ENCODE results near the gene CRACDL. TPM values are rescaled to one million over a fixed set of nuclear protein-coding genes. Genes with fewer than 3 reads are reported as not detected.

Gene CRACDL
- total and polyA plus RNA-seq, 4 donors: 0.67 to 7.5 (median 6.2) TPM

DNA sequence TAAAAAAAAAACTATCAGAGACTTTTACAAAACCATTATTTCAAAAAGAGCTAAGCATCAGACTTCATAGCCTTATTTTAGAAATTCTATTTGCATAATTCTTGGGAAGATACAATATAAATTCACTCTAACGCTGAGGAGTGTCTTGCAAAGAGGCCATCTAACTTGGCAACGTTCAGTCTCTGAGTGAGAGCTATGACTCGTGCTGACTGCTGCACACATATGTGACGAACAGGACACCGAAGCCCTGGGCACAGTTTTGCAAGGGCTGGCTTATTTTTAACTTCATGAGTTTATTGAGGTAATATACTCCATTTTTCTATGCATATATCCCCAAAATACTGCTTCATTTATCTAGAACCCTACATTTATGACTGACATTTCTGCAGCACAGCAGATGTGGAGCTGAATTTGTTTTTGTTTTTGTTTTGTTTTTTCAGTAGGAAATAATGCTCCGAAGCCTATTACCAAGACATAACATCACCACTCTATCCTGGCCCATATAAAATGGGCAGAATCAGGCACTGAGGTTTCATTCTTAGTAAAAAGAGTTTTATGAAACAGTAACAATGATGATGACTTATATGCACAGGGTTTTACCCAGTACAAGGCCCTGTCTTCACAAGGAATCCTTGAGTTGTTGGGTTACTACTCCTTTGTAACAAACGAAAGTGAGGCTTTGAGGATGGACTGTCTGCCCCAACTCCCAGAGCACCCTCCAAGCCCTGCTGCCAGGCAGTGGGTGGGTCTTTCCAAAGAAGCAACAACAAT is 68.3 kb downstream of the CRACDL start:
- Histone ChIP-seq H3K4me1 (ENCODE audit: control insufficient read depth in 1 of 2, insufficient read depth in 2 of 2, low read length in 2 of 2) (no peaks in the 10 kb centered on the region), H3K4me3 (ENCODE audit: low read length in 2 of 2) (no peak overlapping the region), H3K27me3 (ENCODE audit: control insufficient read depth in 1 of 2, insufficient read depth in 2 of 2, low read length in 1 of 2) (no peaks in the 10 kb centered on the region), H3K9me3 (ENCODE audit: control insufficient read depth, low read length) (no peaks in the 10 kb centered on the region), H3K36me3 (ENCODE audit: control insufficient read depth in 1 of 2, insufficient read depth in 2 of 2, low read length in 1 of 2) (no peaks in the 10 kb centered on the region), H3K27ac (ENCODE audit: low read depth in 1 of 2, low read length in 2 of 2) (no peak overlapping the region)
- ATAC-seq (ENCODE audit: low FRiP score): no peak
- 47 to 53% methylated on average over 7 of the region's 7 CpGs for WGBS, 2 donors
- intact Hi-C loops (cut with DNase I): loop anchor here in 1 of 2 donors (10.0 kb wide), 1 partner anchor 47 kb away; no protein-coding TSS in a partner anchor
- DNase-seq: no peak

GRCh38 chr2:98866033-98866432 is 70.0 kb downstream of the CRACDL start:
- no peak overlapping the region for H3K4me3 ChIP-seq (ENCODE audit: low read length in 2 of 2)
- ATAC-seq (ENCODE audit: low FRiP score): no peak
- intact Hi-C loops (cut with DNase I): loop anchor here in 1 of 2 donors (10.0 kb wide), 1 partner anchor 49 kb away; no protein-coding TSS in a partner anchor
- H3K27me3 ChIP-seq (ENCODE audit: control insufficient read depth in 1 of 2, insufficient read depth in 2 of 2, low read length in 1 of 2): no peaks in the 10 kb centered on the region
- no peaks in the 10 kb centered on the region for H3K4me1 ChIP-seq (ENCODE audit: control insufficient read depth in 1 of 2, insufficient read depth in 2 of 2, low read length in 2 of 2)
- no peak for DNase-seq
- no peaks in the 10 kb centered on the region for H3K36me3 ChIP-seq (ENCODE audit: control insufficient read depth in 1 of 2, insufficient read depth in 2 of 2, low read length in 1 of 2)
- WGBS, 2 donors: 69 to 72% methylated on average over 3 of the region's 3 CpGs
- no peaks in the 10 kb centered on the region for H3K9me3 ChIP-seq (ENCODE audit: control insufficient read depth, low read length)
- H3K27ac ChIP-seq (ENCODE audit: low read depth in 1 of 2, low read length in 2 of 2): no peak overlapping the region

DNA sequence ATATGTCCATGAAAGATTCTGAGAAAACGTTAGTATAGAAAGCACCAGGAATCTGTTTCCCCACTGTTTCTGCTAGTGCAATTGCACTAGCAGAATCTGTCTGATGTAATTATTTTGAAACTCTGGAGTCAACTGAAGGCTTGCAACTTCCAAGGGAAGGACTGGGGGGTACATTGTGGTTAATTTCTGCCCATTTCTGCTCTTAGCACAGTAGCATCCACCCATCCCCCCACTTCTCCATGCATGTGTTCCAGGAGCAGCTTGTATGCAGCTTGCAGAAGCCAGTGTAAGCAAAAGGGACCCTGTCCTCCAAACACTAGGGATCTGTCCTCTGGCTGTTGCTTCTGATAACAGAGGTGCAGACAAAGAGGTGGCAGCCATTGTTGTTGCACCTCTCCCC is 74.4 kb downstream of the CRACDL start:
- Histone ChIP-seq H3K4me3 (ENCODE audit: low read length in 2 of 2) (no peak overlapping the region), H3K36me3 (ENCODE audit: control insufficient read depth in 1 of 2, insufficient read depth in 2 of 2, low read length in 1 of 2) (no peaks in the 10 kb centered on the region), H3K4me1 (ENCODE audit: control insufficient read depth in 1 of 2, insufficient read depth in 2 of 2, low read length in 2 of 2) (no peaks in the 10 kb centered on the region), H3K27me3 (ENCODE audit: control insufficient read depth in 1 of 2, insufficient read depth in 2 of 2, low read length in 1 of 2) (no peaks in the 10 kb centered on the region), H3K27ac (ENCODE audit: low read depth in 1 of 2, low read length in 2 of 2) (no peak overlapping the region), H3K9me3 (ENCODE audit: control insufficient read depth, low read length) (peaks cover 5% of the 10 kb centered on the region)
- DNase-seq: no peak
- no peak for ATAC-seq (ENCODE audit: low FRiP score)
- intact Hi-C loops (cut with DNase I): loop anchor here in 1 of 2 donors (10.0 kb wide), 1 partner anchor 53 kb away; no protein-coding TSS in a partner anchor
- WGBS, 2 donors: 42 to 61% methylated on average over 1 of the region's 1 CpG

DNA sequence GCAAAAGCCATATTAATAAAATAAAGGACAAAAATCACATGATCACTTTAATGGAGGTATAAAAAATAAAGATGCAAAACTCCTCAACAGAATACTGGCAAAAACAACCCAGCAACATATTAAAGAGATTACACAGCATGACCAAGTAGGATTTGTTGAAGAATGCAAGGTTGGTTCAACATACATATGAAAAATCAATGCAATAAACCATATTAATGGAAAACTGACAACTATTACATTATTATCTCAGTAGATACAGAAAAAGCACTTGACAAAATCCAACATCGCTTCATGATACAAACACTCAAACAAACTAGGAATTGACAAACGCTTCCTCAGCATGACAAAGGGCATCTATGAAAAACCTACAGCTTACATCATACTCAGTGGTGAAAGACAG is 76.7 kb downstream of the CRACDL start:
- Histone ChIP-seq H3K36me3 (ENCODE audit: control insufficient read depth in 1 of 2, insufficient read depth in 2 of 2, low read length in 1 of 2) (no peaks in the 10 kb centered on the region), H3K9me3 (ENCODE audit: control insufficient read depth, low read length) (peaks cover 6% of the 10 kb centered on the region), H3K27me3 (ENCODE audit: control insufficient read depth in 1 of 2, insufficient read depth in 2 of 2, low read length in 1 of 2) (no peaks in the 10 kb centered on the region), H3K4me1 (ENCODE audit: control insufficient read depth in 1 of 2, insufficient read depth in 2 of 2, low read length in 2 of 2) (no peaks in the 10 kb centered on the region), H3K27ac (ENCODE audit: low read depth in 1 of 2, low read length in 2 of 2) (no peak overlapping the region), H3K4me3 (ENCODE audit: low read length in 2 of 2) (no peak overlapping the region)
- ATAC-seq (ENCODE audit: low FRiP score) (no peak), DNase-seq (no peak)
- whole genome bisulfite sequencing, 2 donors: 90% methylated on average over 2 of the region's 2 CpGs
- intact Hi-C loops (cut with DNase I): no loop called here

GRCh38 chr2:98857001-98857400 is 79.0 kb downstream of the CRACDL start:
- Histone ChIP-seq H3K9me3 (ENCODE audit: control insufficient read depth, low read length) (peaks cover 6% of the 10 kb centered on the region), H3K4me3 (ENCODE audit: low read length in 2 of 2) (no peak overlapping the region), H3K27ac (ENCODE audit: low read depth in 1 of 2, low read length in 2 of 2) (no peak overlapping the region), H3K4me1 (ENCODE audit: control insufficient read depth in 1 of 2, insufficient read depth in 2 of 2, low read length in 2 of 2) (no peaks in the 10 kb centered on the region), H3K36me3 (ENCODE audit: control insufficient read depth in 1 of 2, insufficient read depth in 2 of 2, low read length in 1 of 2) (no peaks in the 10 kb centered on the region), H3K27me3 (ENCODE audit: control insufficient read depth in 1 of 2, insufficient read depth in 2 of 2, low read length in 1 of 2) (peaks cover 0 to 1% of the 10 kb centered on the region in 2 donors)
- no peak for ATAC-seq (ENCODE audit: low FRiP score)
- no peak for DNase-seq
- WGBS, 2 donors: 46 to 60% methylated on average over 1 of the region's 1 CpG
- intact Hi-C loops (cut with DNase I): no loop called here

- no peak overlapping the region for H3K27ac ChIP-seq (ENCODE audit: low read depth in 1 of 2, low read length in 2 of 2)
- H3K4me3 ChIP-seq (ENCODE audit: low read length in 2 of 2): no peak overlapping the region
- no peaks in the 10 kb centered on the region for H3K36me3 ChIP-seq (ENCODE audit: control insufficient read depth in 1 of 2, insufficient read depth in 2 of 2, low read length in 1 of 2)
- peaks cover 0 to 3% of the 10 kb centered on the region in 2 donors for H3K27me3 ChIP-seq (ENCODE audit: control insufficient read depth in 1 of 2, insufficient read depth in 2 of 2, low read length in 1 of 2)
- peaks cover 6% of the 10 kb centered on the region for H3K9me3 ChIP-seq (ENCODE audit: control insufficient read depth, low read length)
- intact Hi-C loops (cut with DNase I): no loop called here
- no peak for ATAC-seq (ENCODE audit: low FRiP score)
- WGBS, 2 donors: 92 to 93% methylated on average over 5 of the region's 5 CpGs
- no peak for DNase-seq
- no peaks in the 10 kb centered on the region for H3K4me1 ChIP-seq (ENCODE audit: control insufficient read depth in 1 of 2, insufficient read depth in 2 of 2, low read length in 2 of 2)
Measured at GRCh38 chr2:98854682-98855081, 81.3 kb downstream of the CRACDL start.

GRCh38 chr2:98852932-98853331 is 83.1 kb downstream of the CRACDL start:
- Histone ChIP-seq H3K27me3 (ENCODE audit: control insufficient read depth in 1 of 2, insufficient read depth in 2 of 2, low read length in 1 of 2) (peaks cover 0 to 3% of the 10 kb centered on the region in 2 donors), H3K9me3 (ENCODE audit: control insufficient read depth, low read length) (peaks cover 3% of the 10 kb centered on the region), H3K27ac (ENCODE audit: low read depth in 1 of 2, low read length in 2 of 2) (no peak overlapping the region), H3K4me3 (ENCODE audit: low read length in 2 of 2) (no peak overlapping the region), H3K4me1 (ENCODE audit: control insufficient read depth in 1 of 2, insufficient read depth in 2 of 2, low read length in 2 of 2) (no peaks in the 10 kb centered on the region), H3K36me3 (ENCODE audit: control insufficient read depth in 1 of 2, insufficient read depth in 2 of 2, low read length in 1 of 2) (no peaks in the 10 kb centered on the region)
- intact Hi-C loops (cut with DNase I): no loop called here
- ATAC-seq (ENCODE audit: low FRiP score) (no peak), DNase-seq (no peak)
- 71% methylated on average over 2 of the region's 2 CpGs for WGBS, 2 donors

- H3K27me3 ChIP-seq (ENCODE audit: control insufficient read depth in 1 of 2, insufficient read depth in 2 of 2, low read length in 1 of 2): peaks cover 0 to 3% of the 10 kb centered on the region in 2 donors
- no peaks in the 10 kb centered on the region for H3K9me3 ChIP-seq (ENCODE audit: control insufficient read depth, low read length)
- no peak for ATAC-seq (ENCODE audit: low FRiP score)
- H3K4me3 ChIP-seq (ENCODE audit: low read length in 2 of 2): no peak overlapping the region
- no peaks in the 10 kb centered on the region for H3K36me3 ChIP-seq (ENCODE audit: control insufficient read depth in 1 of 2, insufficient read depth in 2 of 2, low read length in 1 of 2)
- no peak for DNase-seq
- 94% methylated on average over 10 of the region's 10 CpGs for WGBS, 2 donors
- intact Hi-C loops (cut with DNase I): no loop called here
- H3K27ac ChIP-seq (ENCODE audit: low read depth in 1 of 2, low read length in 2 of 2): no peak overlapping the region
- no peaks in the 10 kb centered on the region for H3K4me1 ChIP-seq (ENCODE audit: control insufficient read depth in 1 of 2, insufficient read depth in 2 of 2, low read length in 2 of 2)
Measured at GRCh38 chr2:98850074-98850473, 86.0 kb downstream of the CRACDL start.

DNA sequence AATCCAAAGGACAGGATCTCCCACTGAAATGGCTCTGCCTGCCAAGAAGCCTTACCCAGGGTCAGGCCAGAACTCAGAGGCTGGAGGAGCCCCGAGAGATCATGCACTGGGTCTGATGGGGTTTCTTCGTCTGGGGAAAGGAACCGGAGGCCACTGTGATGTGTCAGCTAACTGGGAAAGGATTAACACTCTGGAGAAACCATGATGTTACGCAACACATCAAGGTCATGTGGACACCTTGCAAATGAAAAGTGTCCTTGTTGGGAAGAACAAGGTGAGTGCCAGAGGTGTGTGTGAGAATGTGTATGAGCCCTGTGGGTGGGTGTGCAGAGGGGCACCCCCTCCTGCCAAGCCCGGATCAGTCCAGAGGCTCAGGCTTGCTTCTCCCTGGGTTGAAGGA is 86.9 kb downstream of the CRACDL start:
- ATAC-seq (ENCODE audit: low FRiP score) (no peak), DNase-seq (no peak)
- H3K36me3 ChIP-seq (ENCODE audit: control insufficient read depth in 1 of 2, insufficient read depth in 2 of 2, low read length in 1 of 2): no peaks in the 10 kb centered on the region
- H3K4me1 ChIP-seq (ENCODE audit: control insufficient read depth in 1 of 2, insufficient read depth in 2 of 2, low read length in 2 of 2): no peaks in the 10 kb centered on the region
- H3K27ac ChIP-seq (ENCODE audit: low read depth in 1 of 2, low read length in 2 of 2): no peak overlapping the region
- peaks cover 0 to 3% of the 10 kb centered on the region in 2 donors for H3K27me3 ChIP-seq (ENCODE audit: control insufficient read depth in 1 of 2, insufficient read depth in 2 of 2, low read length in 1 of 2)
- no peak overlapping the region for H3K4me3 ChIP-seq (ENCODE audit: low read length in 2 of 2)
- intact Hi-C loops (cut with DNase I): no loop called here
- no peaks in the 10 kb centered on the region for H3K9me3 ChIP-seq (ENCODE audit: control insufficient read depth, low read length)
- 90 to 92% methylated on average over 5 of the region's 5 CpGs for WGBS, 2 donors

Data from aorta (tissue), 5 donors.